ENCODE measurements around the gene CHST12.
"Not testable (repeated sequence)": the region's sequence is repeated elsewhere in the genome, so short reads cannot be mapped to it uniquely, and the experiment has no call there.

- not testable (repeated sequence) for TF ChIP-seq CTCF (IDR thresholded peaks at IDR 0.05; ENCODE audit: insufficient read depth, low read length); POLR2AphosphoS5 (IDR thresholded peaks at IDR 0.05; ENCODE audit: low read depth); GABPA (IDR thresholded peaks at IDR 0.05; ENCODE audit: low read depth)
These were observed 66.2 kb downstream of the CHST12 start for GRCh38 chr7:2469460-2470203.
